OCI-LY3 (cell line): ENCODE data around the gene VTI1A.

Source experiments
- H2AFZ ChIP-seq: fragments of 200-600, 300-600 bp; shearing (Covaris generic); 2 replicates; pipeline ENCODE4 v1.6.0; 2014; ENCODE audit warnings: antibody characterized with exemption, low read depth, low read length
- H3K27ac ChIP-seq: fragments of 200-600, 300-600 bp; sonication (generic); 2 replicates; pipeline ENCODE4 v1.5.1; 2014; ENCODE audit warnings: mild to moderate bottlenecking, low read length, moderate library complexity, mixed read lengths
- H3K27me3 ChIP-seq: fragments of 200-600, 300-600 bp; sonication (generic); 2 replicates; pipeline ENCODE4 v1.6.1; 2014; ENCODE audit warnings: low read depth, low read length, mixed read lengths
- H3K36me3 ChIP-seq: fragments of 200-600, 300-600 bp; sonication (generic); replicated peaks from 2 replicates; pipeline ENCODE3; 2014; ENCODE audit warnings: low read depth, low read length, mixed read lengths
- H3K4me1 ChIP-seq: fragments of 300-600, 200-600 bp; sonication (generic); 2 replicates; pipeline ENCODE4 v1.6.1; 2014; ENCODE audit warnings: low read length, mixed read lengths
- H3K4me2 ChIP-seq: fragments of 200-600, 300-600 bp; sonication (generic); 2 replicates; pipeline ENCODE4 v1.6.1; 2014; ENCODE audit warnings: low read length, mixed read lengths
- H3K4me3 ChIP-seq: fragments of 300-600, 200-600 bp; sonication (generic); 2 replicates; pipeline ENCODE4 v1.5.1; 2014; ENCODE audit warnings: antibody characterized with exemption, mild to moderate bottlenecking, low read length, moderate library complexity
- H3K79me2 ChIP-seq: fragments of 300-600, 200-600 bp; shearing (Covaris generic); 2 replicates; pipeline ENCODE4 v1.6.1; 2014; ENCODE audit warnings: mild to moderate bottlenecking, low read length, mixed read lengths
- H3K9ac ChIP-seq: fragments of 300-600, 200-600 bp; shearing (Covaris generic); 2 replicates; pipeline ENCODE4 v1.6.0; 2014; ENCODE audit warnings: mild to moderate bottlenecking, low read length, moderate library complexity
- H3K9me3 ChIP-seq: fragments of 200-600, 300-600 bp; shearing (Covaris generic); 2 replicates; pipeline ENCODE4 v1.6.1; 2014; ENCODE audit warnings: low read length, mixed read lengths; ENCODE audit not compliant: insufficient read depth
- H4K20me1 ChIP-seq: fragments of 200-600, 300-600 bp; sonication (generic); 2 replicates; pipeline ENCODE4 v1.6.1; 2016; ENCODE audit warnings: low read length, mixed read lengths; ENCODE audit not compliant: insufficient read depth
- CTCF ChIP-seq: fragments of 200-600, 300-600 bp; sonication (generic); IDR thresholded peaks from 2 replicates; pipeline ENCODE4 v1.5.1; 2014; ENCODE audit warnings: antibody characterized with exemption, low read length, low read depth
- EZH2phosphoT487 ChIP-seq: fragments of 200-600 bp; shearing (Covaris generic); IDR thresholded peaks from 2 replicates; pipeline ENCODE4 v1.6.1; 2018; ENCODE audit warnings: antibody characterized with exemption, mixed run types, low read depth

VTI1A gene

GRCh38 chr10:112671743-112672142 is 224.7 kb downstream of the VTI1A start:
- H3K9ac ChIP-seq: no peak overlapping the region
- no peaks in the 10 kb centered on the region for H3K4me1 ChIP-seq
- H3K9me3 ChIP-seq: no peaks in the 10 kb centered on the region
- no peaks in the 10 kb centered on the region for H3K79me2 ChIP-seq
- H3K27me3 ChIP-seq: no peaks in the 10 kb centered on the region
- no peak overlapping the region for H3K4me2 ChIP-seq
- H2AFZ ChIP-seq: no peak overlapping the region
- no peaks in the 10 kb centered on the region for H4K20me1 ChIP-seq
- H3K27ac ChIP-seq: no peak overlapping the region
- TF ChIP-seq CTCF (no peak), EZH2phosphoT487 (no peak)
- H3K36me3 ChIP-seq: no peaks in the 10 kb centered on the region
- H3K4me3 ChIP-seq: no peak overlapping the region

GRCh38 chr10:112672706-112673105 is 225.7 kb downstream of the VTI1A start:
- H3K79me2 ChIP-seq: no peaks in the 10 kb centered on the region
- no peak overlapping the region for H2AFZ ChIP-seq
- no peaks in the 10 kb centered on the region for H3K9me3 ChIP-seq
- no peaks in the 10 kb centered on the region for H3K36me3 ChIP-seq
- no peak overlapping the region for H3K9ac ChIP-seq
- no peak overlapping the region for H3K27ac ChIP-seq
- no peak for TF ChIP-seq CTCF
- TF ChIP-seq EZH2phosphoT487: no peak
- H3K27me3 ChIP-seq: no peaks in the 10 kb centered on the region
- H3K4me1 ChIP-seq: no peaks in the 10 kb centered on the region
- H3K4me3 ChIP-seq: no peak overlapping the region
- no peak overlapping the region for H3K4me2 ChIP-seq
- H4K20me1 ChIP-seq: no peaks in the 10 kb centered on the region

- H3K27ac ChIP-seq: no peak overlapping the region
- no peaks in the 10 kb centered on the region for H3K36me3 ChIP-seq
- H3K79me2 ChIP-seq: no peaks in the 10 kb centered on the region
- H2AFZ ChIP-seq: no peak overlapping the region
- no peaks in the 10 kb centered on the region for H4K20me1 ChIP-seq
- TF ChIP-seq CTCF (no peak), EZH2phosphoT487 (no peak)
- no peaks in the 10 kb centered on the region for H3K27me3 ChIP-seq
- no peak overlapping the region for H3K9ac ChIP-seq
- H3K4me1 ChIP-seq: no peaks in the 10 kb centered on the region
- H3K9me3 ChIP-seq: no peaks in the 10 kb centered on the region
- no peak overlapping the region for H3K4me2 ChIP-seq
- no peak overlapping the region for H3K4me3 ChIP-seq
These were observed 228.6 kb downstream of the VTI1A start for GRCh38 chr10:112675560-112676083.

- no peak overlapping the region for H2AFZ ChIP-seq
- H3K4me3 ChIP-seq: no peak overlapping the region
- no peaks in the 10 kb centered on the region for H3K9me3 ChIP-seq
- no peaks in the 10 kb centered on the region for H3K27me3 ChIP-seq
- no peak overlapping the region for H3K4me2 ChIP-seq
- H3K79me2 ChIP-seq: no peaks in the 10 kb centered on the region
- H3K4me1 ChIP-seq: no peaks in the 10 kb centered on the region
- no peak overlapping the region for H3K27ac ChIP-seq
- no peak overlapping the region for H3K9ac ChIP-seq
- no peaks in the 10 kb centered on the region for H3K36me3 ChIP-seq
- H4K20me1 ChIP-seq: no peaks in the 10 kb centered on the region
- TF ChIP-seq EZH2phosphoT487: no peak
- no peak for TF ChIP-seq CTCF
These were observed 230.7 kb downstream of the VTI1A start for GRCh38 chr10:112677689-112678088.
